GM06990 (cell line): ENCODE measurements around the gene GNG7.

Experiments
- DNase-seq: peaks from one replicate; pipeline ENCODE4 v3.0.0-alpha.2; 2011; ENCODE audit not compliant: insufficient read length; ENCODE audit errors: extremely low read depth
- H3K27me3 ChIP-seq: replicated peaks from 2 replicates; pipeline ENCODE4 v1.6.0; 2011; ENCODE audit warnings: low read length; ENCODE audit not compliant: control insufficient read depth, insufficient read depth
- H3K36me3 ChIP-seq: 2 replicates; pipeline ENCODE4 v1.5.1; 2011; ENCODE audit warnings: low read length; ENCODE audit not compliant: control insufficient read depth, insufficient read depth
- H3K4me3 ChIP-seq: replicated peaks from 2 replicates; pipeline ENCODE4 v1.5.1; 2011; ENCODE audit warnings: low read depth, mild to moderate bottlenecking, control low read depth, low read length
- TF ChIP-seq, protein P1 (sequence below): IDR thresholded peaks from 2 replicates; pipeline ENCODE4 v1.5.1; 2011; ENCODE audit warnings: low read length, control low read depth, mild to moderate bottlenecking, inconsistent platforms; ENCODE audit not compliant: insufficient read depth, poor library complexity, severe bottlenecking

GNG7 gene

DNA sequence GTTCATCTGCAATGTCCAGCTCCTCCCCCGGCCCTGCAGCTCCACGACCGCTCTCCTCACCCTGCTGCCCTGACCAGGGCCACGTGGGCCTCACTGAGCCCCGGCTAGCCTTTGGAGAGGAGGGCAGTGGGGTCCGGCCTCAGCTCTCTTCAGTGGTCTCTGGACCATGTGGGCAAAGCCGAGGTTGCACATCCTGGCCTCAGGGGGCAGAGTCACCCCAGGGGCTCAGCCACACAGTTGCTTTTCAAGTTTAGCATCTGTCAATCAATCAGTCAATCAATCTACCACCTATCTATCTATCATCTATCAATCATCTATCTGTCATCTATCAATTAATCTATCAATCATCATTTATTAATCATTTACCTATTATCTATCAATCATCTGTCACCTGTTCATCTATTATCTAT, 21.7 kb upstream of the GNG7 start:
- Histone ChIP-seq H3K36me3 (no peaks in the 10 kb centered on the region), H3K27me3 (no peaks in the 10 kb centered on the region; the same call in 1 of the 2 replicates), H3K4me3 (no peak overlapping the region)
- TF ChIP-seq, protein P1, sequence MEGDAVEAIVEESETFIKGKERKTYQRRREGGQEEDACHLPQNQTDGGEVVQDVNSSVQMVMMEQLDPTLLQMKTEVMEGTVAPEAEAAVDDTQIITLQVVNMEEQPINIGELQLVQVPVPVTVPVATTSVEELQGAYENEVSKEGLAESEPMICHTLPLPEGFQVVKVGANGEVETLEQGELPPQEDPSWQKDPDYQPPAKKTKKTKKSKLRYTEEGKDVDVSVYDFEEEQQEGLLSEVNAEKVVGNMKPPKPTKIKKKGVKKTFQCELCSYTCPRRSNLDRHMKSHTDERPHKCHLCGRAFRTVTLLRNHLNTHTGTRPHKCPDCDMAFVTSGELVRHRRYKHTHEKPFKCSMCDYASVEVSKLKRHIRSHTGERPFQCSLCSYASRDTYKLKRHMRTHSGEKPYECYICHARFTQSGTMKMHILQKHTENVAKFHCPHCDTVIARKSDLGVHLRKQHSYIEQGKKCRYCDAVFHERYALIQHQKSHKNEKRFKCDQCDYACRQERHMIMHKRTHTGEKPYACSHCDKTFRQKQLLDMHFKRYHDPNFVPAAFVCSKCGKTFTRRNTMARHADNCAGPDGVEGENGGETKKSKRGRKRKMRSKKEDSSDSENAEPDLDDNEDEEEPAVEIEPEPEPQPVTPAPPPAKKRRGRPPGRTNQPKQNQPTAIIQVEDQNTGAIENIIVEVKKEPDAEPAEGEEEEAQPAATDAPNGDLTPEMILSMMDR = peak; percentile 23
- DNase-seq = no peak

DNA sequence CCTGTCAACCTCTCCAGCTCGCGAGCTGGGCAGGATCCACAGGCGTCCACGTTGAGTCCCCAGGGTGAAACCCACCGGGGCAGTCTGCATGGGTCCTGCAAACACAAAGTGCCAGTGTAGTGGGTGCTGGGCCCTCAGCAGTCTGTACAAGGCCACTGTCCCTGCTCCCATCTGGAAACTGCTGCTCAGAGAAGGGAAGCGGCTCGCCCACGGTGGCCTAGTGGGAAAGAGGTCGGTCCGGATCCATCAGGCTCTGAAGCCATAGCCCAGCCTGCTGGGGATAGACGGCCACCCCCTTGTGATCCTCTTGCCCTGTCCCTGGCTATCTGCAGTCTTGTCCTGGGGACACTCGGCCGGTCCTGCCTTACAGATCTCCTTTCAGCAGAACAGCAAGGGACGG, 21.3 kb upstream of the GNG7 start:
- Histone ChIP-seq H3K27me3 (no peaks in the 10 kb centered on the region; the same call in 1 of the 2 replicates), H3K36me3 (no peaks in the 10 kb centered on the region), H3K4me3 (no peak overlapping the region)
- no peak for DNase-seq
- TF ChIP-seq, protein P1 = no peak

DNA sequence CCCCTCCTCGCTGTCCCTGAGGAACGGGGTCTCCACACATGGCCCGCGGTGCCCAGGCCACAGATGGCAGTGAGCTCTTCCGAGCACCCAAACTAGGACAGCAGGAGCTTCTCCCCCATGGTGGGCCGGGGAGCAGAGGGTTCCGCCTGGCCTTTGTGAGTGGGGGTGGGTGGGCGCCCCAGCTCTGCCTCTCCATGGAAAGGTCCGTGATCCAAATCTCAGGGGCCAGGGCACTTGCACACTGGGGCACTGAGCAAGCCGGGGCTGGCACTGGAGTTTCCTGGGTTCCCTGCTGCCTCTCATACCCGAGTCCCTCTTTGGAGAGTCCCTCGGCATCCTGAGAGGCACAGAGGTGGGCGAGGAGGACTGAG, 20.8 kb upstream of the GNG7 start:
- no peaks in the 10 kb centered on the region for H3K36me3 ChIP-seq
- no peak overlapping the region for H3K4me3 ChIP-seq
- H3K27me3 ChIP-seq = no peaks in the 10 kb centered on the region; the same call in 1 of the 2 replicates
- no peak for DNase-seq
- TF ChIP-seq, protein P1 = no peak

DNA sequence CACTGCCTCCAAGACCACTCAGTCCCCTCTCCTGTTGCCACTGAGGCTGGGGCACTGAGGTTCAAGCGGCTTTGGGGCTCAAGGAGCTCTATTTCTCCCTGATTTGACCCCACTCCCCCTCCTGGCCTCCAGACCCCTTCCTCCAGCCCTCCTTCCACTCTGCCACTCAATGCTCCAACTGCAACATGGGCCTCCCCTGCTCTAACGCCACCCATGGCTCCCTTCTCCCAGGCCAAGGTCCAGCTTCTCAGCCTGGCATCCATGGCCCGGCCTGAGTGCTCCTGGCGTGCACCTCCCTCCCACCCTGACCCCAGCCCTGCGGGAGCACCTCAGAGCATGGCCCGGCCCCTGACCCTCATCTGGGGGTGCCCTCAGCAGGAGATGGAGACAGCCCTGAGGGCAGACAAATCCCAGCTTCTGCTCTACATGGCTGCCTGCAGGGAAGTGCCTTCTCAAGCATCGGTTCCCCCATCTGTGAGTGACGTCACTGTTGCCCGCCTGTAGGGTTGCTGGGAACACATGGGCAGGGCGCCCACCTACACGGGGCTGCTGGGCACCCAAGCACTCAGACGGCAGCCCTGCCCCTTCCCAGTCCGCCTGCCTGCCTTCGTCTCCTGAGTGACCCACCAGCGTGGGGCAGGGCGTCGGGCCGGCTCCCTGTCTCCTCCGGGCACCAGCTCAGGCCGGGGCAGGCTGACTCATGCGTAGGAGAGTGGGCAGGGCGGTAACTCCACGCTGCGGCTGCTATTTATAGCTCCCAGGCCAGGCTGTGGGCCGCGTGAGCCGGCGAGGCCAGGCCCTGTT, 20.2 kb upstream of the GNG7 start:
- DNase-seq = no peak
- H3K36me3 ChIP-seq = no peaks in the 10 kb centered on the region
- TF ChIP-seq, protein P1 = no peak
- no peaks in the 10 kb centered on the region; the same call in 1 of the 2 replicates for H3K27me3 ChIP-seq
- H3K4me3 ChIP-seq = no peak overlapping the region

DNA sequence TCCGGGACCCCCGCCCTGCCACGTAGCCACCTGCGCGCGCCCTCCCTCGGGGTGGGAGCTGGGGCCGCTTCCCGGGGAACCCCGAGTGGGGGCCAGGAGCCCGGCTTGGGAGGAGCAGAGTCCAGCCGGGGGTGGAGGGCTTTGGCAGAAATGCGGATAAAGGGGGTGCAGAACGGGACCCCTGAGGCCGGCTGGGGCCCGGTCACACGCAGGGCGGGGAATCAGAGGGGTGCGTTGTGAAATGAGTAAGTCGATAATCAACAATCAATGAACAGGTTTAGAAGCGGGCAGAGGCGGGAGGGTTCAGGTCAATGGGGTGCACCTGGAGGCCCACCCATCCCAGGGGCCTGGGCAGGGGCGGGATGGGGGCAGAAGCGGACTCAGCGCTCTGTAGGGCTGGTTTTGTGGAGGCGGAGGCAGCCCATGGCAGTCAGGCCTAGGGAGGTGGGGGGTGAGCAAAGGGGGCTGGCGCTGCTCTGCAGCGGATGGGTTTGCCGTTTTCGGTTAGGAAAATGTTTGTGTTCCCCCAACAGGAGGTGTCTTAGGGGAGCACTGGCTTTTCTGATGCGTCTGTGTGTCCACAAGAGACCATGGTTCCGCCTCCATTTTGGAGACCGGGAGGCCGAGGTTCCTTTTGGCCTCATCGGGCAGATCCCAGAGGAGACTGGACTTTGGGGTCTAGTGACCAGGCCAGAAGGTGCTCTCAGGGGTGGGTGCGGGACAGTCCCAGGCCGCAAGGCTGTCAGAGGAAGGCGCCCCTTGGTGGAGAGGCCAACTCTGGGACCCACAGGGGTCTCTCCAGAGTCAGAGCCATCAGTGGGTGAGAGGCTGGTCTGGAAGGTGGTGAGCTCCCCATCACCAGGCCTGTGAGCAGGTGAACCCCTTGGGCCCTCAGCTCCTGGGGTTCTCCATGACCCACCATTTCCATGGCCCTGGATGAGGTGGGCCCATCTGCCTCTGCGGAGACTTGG, 19.4 kb upstream of the GNG7 start:
- Histone ChIP-seq H3K36me3 (no peaks in the 10 kb centered on the region), H3K4me3 (peak overlapping the region; percentile 54), H3K27me3 (no peaks in the 10 kb centered on the region; the same call in 1 of the 2 replicates)
- no peak for DNase-seq
- TF ChIP-seq, protein P1 = no peak
